Measurements from ENCODE around the gene CENPV.

- TF ChIP-seq GATA3 (IDR thresholded peaks at IDR 0.05; ENCODE audit: low read depth, low read length) (no peak), GATA2 (IDR thresholded peaks at IDR 0.05; ENCODE audit: low read depth, low read length) (no peak)
Observed at GRCh38 chr17:16302856-16303255, 50.4 kb downstream of the CENPV start.

All from SH-SY5Y (cell line).